Activated T-cell treated with anti-CD3 and anti-CD28 coated beads for 24 hours (primary cell): Measurements from ENCODE around the gene RASAL2.
"Not testable (repeated sequence)": the region's sequence is repeated elsewhere in the genome, so short reads cannot be mapped to it uniquely, and the experiment has no call there.

Experiments
- DNase-seq: peaks from one replicate; pipeline ENCODE4 v3.0.0-alpha.2; 2020; ENCODE audit warnings: low read depth

The RASAL2 gene

DNA sequence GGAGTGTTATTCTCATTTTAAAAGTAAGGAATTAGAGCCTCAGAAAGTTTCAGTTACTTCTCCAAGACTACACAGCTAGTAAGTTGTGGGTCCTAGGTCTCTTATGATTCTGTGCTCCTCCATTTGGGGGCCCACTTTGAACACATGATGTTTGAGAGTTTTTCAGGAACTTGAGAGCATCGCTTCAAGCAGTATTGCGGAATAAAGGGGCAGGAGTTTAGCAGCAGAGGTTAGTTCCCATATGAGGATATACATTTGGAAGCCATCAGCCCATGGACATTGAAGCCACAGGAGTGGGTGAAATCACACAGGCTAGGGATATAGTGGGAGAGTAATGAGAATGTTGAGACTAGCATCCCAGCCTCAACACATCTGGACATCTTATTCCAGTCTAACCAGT is 143.2 kb downstream of the RASAL2 start:
- DNase-seq: no peak

DNA sequence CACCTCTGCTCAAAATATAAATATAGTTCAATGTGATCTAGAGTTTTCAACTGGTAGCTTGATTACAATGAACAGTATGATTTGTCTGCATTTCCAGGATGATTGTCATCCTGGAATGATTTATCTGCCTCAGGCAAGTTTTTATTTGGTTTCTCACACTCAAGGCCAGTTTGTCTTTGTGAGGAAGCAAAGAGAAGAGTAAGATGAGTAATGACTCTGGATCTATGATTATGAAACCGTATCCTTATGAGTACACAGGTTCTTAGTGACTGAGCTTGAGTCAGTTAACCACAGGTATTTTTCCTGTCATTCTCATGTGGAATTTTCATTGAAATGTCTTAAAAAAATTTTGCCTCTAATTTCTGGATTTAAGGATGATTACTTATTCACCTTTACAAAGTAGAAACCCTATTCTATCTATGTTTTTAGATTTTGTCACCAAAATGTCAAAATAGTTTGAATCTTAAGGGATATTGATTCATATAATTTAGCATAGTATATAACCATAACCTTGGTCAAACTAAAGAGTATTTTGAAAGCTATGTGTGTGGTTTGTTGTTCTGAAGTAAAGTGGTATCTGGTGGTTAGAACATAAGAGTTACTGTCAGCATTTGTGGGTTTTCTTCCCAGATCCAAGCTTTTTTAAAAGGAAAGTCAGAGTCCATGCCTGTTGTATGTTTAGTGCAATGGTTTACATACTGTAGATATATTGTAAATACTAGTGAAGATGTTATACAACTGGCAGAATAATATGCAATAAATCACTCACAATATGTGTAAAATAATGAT is 145.0 kb downstream of the RASAL2 start:
- no peak for DNase-seq

DNA sequence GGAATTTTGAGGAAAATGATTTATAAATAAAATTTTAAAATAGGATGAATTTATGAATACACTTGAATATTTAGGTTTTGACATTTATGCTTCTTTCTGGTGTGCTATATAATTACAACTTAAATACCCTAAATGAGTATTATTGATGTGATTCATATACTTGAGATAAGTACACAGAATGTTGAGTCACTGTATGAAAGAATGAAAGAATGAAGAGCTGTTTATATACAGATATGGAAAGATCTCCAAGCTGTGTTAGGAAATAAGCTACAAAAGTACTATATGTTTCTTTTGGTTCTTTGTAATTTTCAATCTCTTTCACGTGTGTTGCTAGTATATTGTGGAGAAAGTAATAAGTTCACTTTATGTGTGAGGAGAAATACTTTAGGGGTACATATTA is 147.2 kb downstream of the RASAL2 start:
- no peak for DNase-seq

DNA sequence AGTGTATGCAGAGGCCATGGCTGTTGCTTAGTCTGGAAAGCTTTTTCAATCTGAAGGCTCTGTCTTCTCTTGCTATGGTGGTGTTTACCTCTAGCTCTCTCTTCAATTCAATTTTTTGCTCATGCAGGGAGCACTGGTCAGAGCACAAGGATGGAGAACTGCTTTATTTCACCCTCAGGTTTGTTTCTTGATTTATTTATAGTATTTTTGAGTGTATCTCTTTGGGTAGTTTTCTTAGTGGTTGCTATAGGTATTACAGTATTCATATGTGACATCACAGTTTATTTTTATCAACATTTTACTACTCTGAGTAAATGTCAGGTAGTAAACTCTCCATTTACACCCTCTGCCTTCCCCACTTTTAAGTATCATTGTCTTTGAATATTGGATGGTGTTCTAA is 147.9 kb downstream of the RASAL2 start:
- DNase-seq: no peak

DNA sequence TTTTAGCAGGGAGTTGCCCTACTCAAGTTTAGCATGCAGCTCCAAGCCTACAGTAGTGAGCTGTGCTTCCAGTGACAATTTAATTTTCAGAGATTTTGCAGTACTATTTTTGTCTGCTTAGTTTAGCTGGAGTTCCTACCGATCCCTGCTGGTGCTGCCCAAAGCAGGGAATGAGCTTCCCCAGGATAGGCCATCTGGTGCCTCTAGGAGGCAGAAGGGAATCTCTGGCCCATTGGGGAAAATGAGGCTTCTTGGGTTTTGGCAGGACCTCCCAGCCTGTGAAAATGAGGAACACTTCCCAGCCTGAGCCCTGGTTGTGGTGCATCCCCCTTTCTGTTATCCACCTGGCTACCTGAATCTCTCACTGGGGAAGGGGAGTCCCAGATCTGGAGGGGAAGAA is 149.2 kb downstream of the RASAL2 start:
- no peak for DNase-seq

DNA sequence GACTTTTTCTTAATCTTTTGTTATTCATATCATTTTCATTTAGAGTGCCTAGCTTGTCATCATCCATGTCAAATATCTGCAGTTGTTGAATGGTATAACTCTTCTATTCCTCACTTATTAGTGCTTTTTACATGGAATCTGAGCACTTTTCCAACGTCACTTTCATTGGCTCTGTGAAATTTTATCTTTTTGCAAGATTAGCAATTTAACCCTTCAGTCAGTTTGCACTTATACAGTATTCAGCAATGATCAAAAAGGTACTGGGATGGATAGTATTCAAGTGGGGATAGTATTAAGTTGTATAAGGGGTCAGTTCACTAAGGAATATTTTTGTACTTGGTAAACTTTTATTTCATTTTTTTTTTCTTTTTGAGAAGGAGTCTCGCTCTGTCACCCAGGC is 150.0 kb downstream of the RASAL2 start:
- no peak for DNase-seq

DNA sequence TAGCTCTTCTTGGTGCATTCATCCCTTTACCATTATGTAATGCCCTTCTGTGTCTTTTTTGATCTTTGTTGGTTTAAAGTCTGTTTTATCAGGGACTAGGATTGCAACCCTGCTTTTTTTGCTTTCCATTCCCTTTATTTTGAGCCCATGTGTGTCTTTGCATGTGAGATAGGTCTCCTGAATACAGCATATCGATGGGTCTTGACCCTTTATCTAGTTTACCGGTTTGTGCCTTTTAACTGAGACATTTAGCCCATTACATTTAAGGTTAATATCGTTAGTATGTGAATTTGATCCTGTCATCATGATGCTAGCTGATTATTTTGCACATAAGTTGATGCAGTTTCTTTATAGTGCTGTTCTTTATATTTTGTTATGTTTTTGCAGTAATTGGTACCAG is 154.4 kb downstream of the RASAL2 start:
- not testable (repeated sequence) for DNase-seq

DNA sequence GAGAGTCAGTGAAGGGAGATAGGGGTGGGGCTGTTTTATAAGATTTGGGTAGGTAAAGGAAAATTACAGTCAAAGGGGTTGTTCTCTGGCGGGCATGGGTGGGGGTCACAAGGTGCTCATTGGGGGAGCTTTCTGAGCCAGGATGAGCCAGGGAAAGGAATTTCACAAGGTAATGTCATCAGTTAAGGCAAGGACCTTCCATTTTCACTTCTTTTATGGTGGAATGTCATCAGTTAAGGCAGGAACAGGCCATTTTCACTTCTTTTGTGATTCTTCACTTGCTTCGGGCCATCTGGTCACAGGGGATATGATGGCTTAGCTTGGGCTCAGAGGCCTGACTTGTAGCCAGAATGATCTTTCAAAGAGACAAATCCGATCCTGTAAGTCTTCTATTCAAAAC is 159.7 kb downstream of the RASAL2 start:
- not testable (repeated sequence) for DNase-seq

DNA sequence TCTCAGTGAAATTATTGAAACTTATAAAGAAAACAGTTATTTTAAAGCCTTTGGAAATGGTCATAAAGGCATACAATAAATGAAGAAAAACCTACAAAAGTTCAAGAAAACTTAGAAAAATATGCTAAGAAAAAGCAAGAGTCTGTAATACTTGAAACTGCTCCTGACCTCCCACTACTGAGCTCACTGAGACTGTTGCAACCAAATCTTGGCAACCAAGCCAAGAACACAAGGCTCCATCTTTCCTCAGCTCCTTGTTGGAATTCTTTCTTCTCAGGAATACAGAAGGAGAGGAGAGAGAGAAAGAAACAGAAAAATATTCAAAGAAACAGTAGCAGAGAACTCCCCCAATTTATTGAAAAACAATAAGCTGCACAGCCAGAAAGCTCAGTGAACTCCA is 160.5 kb downstream of the RASAL2 start:
- DNase-seq: no peak

DNA sequence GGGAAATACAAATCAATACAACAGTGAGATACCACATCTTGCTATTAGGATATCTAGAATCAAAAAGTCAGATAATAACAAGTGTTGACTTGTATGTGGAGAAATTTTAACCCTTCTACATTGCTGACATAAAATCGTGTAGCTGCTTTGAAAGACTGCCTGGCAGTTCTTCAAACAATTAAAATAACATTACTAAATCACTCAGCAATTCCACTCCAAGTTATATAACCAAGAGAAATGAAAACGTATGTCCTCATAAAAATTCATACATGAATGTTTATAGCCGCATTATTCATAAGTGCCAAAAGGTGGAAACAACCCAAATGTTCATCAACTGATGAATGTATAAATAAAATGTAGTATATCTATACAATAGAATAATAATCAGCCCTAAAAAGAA is 164.6 kb downstream of the RASAL2 start:
- DNase-seq: no peak

DNA sequence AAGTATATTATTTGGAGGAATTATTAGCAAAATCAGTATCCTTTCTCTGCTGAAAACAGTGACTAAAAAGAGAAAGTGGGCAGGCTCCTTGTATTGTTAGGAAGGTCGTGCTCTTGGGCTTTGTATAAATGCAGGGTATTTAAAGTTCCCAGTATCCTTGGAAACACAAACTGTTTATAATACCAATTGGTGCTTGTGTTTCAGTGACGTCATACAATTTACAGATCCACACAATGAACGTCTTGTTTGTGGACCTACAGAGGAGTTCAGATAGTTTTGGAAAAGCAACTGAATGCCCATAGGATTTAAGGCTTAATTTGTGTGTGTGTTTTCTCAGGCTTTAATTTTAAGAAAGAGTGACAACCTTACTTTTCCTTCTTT is 168.2 kb downstream of the RASAL2 start:
- no peak for DNase-seq

DNA sequence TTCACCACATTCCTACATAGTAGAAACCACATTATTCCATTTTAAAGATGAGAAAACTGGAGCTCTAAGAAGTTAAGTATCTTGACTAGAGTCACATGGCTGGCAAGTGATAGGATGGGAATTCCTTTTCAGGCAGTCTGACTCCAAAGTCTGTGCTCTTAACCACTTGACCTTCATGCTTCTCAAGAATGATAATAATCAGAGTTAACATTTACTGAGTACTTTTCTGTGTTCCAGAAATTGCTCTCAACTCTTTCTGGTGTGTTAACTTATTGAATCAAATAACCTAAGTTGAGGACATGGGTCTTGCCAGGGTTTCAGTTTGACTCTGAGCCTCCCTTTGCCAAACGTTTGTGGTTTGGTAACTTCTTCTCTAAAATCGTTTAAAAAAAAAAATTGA is 169.4 kb downstream of the RASAL2 start:
- DNase-seq: no peak

DNA sequence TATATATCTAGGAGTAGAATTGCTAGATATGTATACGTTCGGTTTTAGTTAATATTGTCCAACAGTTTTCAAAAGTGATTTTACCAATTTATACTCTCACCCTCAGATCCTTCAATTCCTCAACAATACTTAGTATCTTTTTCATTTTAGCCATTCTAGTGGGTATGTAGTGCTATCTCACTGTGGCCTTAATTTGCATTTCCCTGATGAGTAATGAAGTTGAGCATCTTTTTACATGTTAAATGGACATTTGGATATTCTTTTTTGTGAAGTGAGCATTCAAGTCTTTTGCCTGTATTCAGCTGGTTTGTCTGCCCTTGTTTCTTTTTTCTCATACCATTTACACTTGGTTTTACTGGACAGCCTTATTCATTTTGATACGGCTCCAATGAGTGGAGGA is 172.2 kb downstream of the RASAL2 start:
- DNase-seq: no peak

DNA sequence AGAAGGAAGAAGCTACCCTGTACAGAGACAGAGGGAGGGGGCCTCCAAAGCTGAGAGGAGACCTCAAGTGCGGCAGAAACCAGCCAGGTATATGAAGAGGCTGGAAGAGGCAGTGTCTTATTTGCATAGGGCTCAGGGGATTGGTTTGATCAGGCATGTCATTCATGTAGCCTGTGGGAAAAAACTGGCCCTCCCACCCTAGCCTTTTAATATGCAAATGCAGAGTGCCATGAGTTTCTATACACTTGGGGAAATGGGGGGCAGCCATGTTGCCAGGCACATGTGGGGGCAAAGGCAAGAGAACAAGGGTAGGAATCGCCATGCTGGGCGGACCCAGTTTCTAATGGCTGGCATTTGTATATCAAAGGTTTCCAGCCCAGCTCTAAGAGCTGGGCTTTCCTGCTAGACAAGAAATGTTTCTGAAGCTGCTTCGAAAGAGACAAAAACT is 172.7 kb downstream of the RASAL2 start:
- DNase-seq: no peak

DNA sequence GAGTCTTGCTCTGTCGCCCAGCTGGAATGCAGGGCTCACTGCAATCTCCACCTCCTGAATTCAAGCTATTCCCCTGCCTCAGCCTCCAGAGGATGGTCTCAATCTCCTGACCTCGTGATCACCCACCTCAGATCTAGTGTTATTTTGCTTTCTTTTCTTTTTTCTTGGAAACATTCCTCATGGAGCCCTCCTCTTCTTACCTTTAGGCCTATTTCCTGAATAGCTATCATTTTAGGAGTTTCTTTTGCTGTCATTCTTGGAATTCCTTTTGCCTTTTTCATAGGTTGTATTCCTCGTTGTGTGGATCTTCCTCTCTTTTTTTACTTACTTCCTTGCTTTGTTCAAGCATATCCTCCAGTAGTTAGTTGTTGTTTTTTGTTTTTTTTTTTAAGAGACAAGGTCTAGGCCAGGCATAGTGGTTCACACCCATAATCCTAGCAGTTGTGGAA is 173.8 kb downstream of the RASAL2 start:
- DNase-seq: no peak

DNA sequence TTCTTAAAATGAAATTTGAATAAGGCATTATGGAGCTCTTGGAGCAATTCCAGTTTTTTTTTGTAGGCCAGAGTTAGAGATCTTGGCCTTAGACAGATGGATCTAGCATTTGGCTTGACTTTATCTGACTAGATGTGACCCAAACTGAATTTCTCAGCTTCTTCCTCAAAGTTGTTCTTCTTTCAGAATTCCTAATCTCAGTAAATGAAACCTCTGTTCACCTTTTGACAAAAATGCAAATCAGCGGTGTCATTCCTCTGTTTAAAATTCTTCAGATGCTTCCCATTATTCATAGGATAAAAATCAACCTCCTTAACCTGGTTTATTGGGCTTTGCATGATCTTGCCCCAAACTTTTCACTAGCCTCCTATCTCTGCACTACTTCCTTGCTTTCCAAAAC is 177.6 kb downstream of the RASAL2 start:
- no peak for DNase-seq

DNA sequence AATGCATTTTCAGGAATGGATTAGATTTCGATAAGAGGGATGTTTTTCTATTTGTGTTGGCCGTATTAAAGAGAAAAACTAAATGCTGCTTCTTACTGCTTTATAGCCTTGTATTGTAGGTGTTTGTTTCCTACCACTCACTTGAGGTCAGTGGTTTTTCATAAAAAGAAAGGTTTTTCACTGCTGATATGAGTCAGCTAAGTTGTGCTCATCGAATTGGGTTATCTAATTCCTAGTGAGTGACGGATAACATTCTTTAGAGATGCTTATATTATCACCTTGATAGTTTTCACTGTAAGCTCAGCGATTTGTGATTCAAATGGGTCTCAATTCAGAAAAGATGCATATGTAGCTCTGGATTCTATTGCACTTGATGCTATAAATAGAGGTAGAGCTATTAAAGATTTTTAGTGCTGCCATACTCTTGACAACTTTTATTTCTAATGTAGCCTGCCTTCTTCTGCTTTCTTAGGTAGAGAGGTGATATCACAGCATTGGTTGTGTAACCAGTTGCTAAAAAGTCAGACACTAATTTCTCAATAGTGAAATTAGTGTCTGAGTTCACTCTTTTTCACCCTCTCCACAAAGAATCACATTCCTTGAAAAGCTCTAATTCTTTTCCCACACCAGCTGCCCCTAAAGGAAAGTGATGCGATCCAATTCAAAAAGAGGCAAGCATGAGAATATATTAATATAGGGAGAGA is 180.0 kb downstream of the RASAL2 start:
- DNase-seq: no peak

DNA sequence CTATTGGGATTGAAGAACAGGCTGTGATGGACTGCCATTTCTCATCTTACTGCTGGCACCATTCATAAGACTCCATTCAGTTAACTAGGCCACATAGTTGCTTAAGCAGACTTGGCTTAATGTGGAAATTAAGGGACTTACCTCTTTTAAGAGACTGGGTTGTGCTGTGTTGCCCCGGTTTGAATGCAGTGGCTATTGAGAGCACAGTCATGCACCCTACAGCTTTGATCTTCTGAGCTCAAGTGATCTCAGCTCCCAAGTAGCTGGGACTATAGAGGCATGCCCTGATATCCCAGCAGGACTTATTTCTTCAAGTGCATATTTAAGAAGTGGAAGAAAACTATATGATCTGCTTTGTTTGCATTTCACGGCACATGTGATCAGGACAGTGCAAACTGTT is 181.1 kb downstream of the RASAL2 start:
- no peak for DNase-seq

DNA sequence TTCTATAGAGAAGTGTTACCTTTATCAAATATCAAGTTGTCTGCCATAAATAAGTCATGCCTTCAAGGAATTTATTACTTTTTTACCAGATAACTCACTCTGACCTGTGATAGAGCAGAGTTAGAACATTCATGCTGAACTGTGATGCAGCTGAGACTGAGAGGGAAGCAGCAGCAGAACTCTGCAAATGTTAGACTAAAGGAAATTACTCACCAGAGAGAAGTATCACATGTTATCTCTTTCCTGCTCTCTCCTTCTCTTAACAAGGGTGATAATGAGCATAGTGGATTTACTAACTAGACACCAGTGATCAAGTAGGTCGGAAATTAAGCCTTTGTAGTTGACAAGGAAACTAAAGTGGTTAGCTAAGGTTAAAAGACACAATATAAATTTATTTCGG is 181.6 kb downstream of the RASAL2 start:
- no peak for DNase-seq

DNA sequence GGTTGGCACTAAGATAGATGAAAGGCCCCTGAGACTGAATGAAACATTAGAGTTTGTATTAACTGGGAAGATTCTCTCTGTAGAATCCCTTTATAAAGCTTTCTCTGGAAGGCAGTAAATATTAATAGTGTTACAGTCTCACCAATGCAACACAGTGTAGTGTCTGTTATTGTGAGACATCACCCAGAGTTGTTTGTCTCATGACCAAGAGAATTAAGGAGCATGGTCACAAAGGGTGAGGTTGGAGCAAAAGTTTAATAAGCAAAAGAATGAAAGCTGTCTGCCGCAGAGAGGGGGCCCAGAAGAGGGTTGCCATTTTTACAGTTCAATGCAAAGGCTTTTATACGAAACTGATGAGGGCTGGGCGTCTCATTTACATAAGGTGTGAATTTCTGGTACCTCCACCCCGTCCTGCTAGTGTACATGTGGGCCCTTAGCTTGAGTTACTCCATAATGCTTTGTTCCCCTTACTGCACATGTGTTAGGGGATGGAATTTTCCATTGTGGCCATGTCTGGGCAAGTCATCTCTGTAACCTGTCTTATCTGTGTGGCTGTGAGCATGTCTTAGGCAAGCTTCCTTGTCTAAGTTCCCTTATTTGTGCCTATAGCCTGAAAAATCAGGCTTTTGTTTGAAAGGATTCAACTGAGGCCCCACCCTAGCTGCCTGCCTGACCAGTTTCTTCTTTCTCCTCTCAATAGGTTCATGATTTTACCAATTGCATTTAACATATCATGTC is 184.1 kb downstream of the RASAL2 start:
- no peak for DNase-seq

DNA sequence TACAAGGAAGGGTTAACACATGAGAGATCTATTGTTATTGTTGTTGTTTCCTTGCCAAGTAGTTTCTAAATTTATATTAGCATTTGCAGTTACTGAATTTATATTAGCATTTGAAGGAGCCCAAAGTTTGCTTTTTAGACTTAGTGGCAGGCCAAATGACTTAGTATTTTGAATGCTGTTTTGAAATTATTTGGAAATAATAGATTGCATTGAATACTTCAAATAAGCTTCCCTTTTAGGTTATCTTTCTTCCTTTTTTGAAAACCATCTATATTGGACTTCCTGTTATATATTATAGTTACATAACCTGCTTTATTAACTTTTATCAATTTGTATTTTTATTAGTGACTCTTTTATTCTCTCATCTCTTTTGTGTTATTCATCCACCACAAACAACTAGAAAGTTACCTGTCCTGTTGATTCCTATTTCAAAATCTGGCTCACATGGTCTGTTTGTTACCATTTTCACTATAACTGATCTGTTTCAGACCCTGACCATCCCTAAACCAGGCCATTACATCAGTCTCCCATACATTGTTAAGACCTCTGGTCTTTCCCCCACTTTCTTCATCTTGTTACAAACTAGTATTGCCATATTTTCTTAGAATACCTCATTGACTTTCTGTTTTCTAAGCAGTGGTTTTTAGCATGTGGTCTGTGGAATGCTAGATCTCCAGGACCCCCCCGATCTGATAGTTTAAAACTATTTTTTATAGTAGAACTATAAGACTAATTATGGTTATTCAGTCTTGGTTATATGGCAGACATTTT is 185.2 kb downstream of the RASAL2 start:
- no peak for DNase-seq

DNA sequence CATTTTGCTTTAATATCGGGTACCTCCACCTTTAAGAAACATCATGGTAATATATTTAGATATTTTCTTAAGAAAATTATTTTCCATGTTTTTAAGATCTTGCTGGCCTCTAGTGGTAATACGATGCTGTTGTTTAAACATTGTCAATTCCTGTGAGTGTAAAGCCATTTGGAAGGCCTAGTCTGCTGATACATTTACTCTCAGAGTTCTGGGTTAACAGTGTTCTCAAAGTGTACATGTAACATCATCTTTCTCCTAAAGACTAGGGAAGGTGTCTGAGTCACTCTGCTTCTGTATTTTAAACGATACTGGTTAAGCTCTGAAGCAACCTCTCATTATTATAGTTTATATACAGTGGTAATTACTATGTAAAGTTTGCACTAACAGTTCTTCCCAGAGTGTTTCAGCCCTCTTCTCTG is 189.1 kb downstream of the RASAL2 start:
- no peak for DNase-seq
